Measurements from ENCODE around the gene SETMAR.

Gene SETMAR

GRCh38 chr3:4356546-4357410, 53.6 kb downstream of the SETMAR start:
- Histone ChIP-seq H3K9me3 (ENCODE audit: insufficient read depth, low read depth, low read length) (no peaks in the 10 kb centered on the region), H3K36me3 (ENCODE audit: control insufficient read depth in 1 of 2, insufficient read depth in 2 of 2, low read length in 2 of 2) (peaks cover 0 to 2% of the 10 kb centered on the region in 2 experiments), H3K27me3 (ENCODE audit: insufficient read depth, low read length) (no peaks in the 10 kb centered on the region), H4K8ac (ENCODE audit: low read depth, low read length) (no peak overlapping the region), H4K12ac (ENCODE audit: low read depth, low read length) (no peak overlapping the region), H2AFZ (ENCODE audit: insufficient read depth, low read length, poor library complexity) (no peak overlapping the region), H3K4me3 (ENCODE audit: low read depth, low read length) (no peak overlapping the region), H3K27ac (ENCODE audit: low read depth, low read length) (no peak overlapping the region), H3K18ac (ENCODE audit: low read length) (no peak overlapping the region), H2BK12ac (ENCODE audit: low read length) (no peak overlapping the region), H3K23ac (ENCODE audit: low read length) (no peak overlapping the region), H2AK5ac (ENCODE audit: low read length) (no peak overlapping the region), H3K4me2 (ENCODE audit: low read length) (no peak overlapping the region), H4K91ac (ENCODE audit: low read depth, low read length) (no peak overlapping the region), H3K4me1 (ENCODE audit: control insufficient read depth in 1 of 2, insufficient read depth in 2 of 2, low read length in 2 of 2) (no peaks in the 10 kb centered on the region), H3K14ac (ENCODE audit: low read length) (no peak overlapping the region), H3K79me1 (ENCODE audit: low read length) (no peaks in the 10 kb centered on the region), H2BK5ac (ENCODE audit: low read depth, low read length, poor library complexity) (no peak overlapping the region), H3K9ac (ENCODE audit: low read length) (no peak overlapping the region), H3K4ac (ENCODE audit: low read depth, low read length) (no peak overlapping the region), H3K79me2 (ENCODE audit: control insufficient read depth, insufficient read depth, low read length, poor library complexity) (no peaks in the 10 kb centered on the region), H2BK120ac (ENCODE audit: insufficient read depth, low read length, poor library complexity) (no peak overlapping the region)
- DNase-seq, result no peak
- WGBS (ENCODE audit: extremely low coverage, insufficient coverage, insufficient read length), result no CpG with 5 or more reads among the region's 10 CpGs

- Histone ChIP-seq H2BK120ac (ENCODE audit: insufficient read depth, low read length, poor library complexity) (no peak overlapping the region), H3K9ac (ENCODE audit: low read length) (no peak overlapping the region), H3K9me3 (ENCODE audit: insufficient read depth, low read depth, low read length) (no peaks in the 10 kb centered on the region), H3K79me1 (ENCODE audit: low read length) (no peaks in the 10 kb centered on the region), H4K12ac (ENCODE audit: low read depth, low read length) (no peak overlapping the region), H2AFZ (ENCODE audit: insufficient read depth, low read length, poor library complexity) (no peak overlapping the region), H4K91ac (ENCODE audit: low read depth, low read length) (no peak overlapping the region), H3K4me3 (ENCODE audit: low read depth, low read length) (no peak overlapping the region), H3K27me3 (ENCODE audit: insufficient read depth, low read length) (no peaks in the 10 kb centered on the region), H3K79me2 (ENCODE audit: control insufficient read depth, insufficient read depth, low read length, poor library complexity) (no peaks in the 10 kb centered on the region), H3K18ac (ENCODE audit: low read length) (no peak overlapping the region), H3K36me3 (ENCODE audit: control insufficient read depth in 1 of 2, insufficient read depth in 2 of 2, low read length in 2 of 2) (peaks cover 0 to 2% of the 10 kb centered on the region in 2 experiments), H2AK5ac (ENCODE audit: low read length) (no peak overlapping the region), H3K14ac (ENCODE audit: low read length) (no peak overlapping the region), H3K4ac (ENCODE audit: low read depth, low read length) (no peak overlapping the region), H3K23ac (ENCODE audit: low read length) (no peak overlapping the region), H4K8ac (ENCODE audit: low read depth, low read length) (no peak overlapping the region), H3K27ac (ENCODE audit: low read depth, low read length) (no peak overlapping the region), H2BK12ac (ENCODE audit: low read length) (no peak overlapping the region), H3K4me1 (ENCODE audit: control insufficient read depth in 1 of 2, insufficient read depth in 2 of 2, low read length in 2 of 2) (no peaks in the 10 kb centered on the region), H3K4me2 (ENCODE audit: low read length) (no peak overlapping the region), H2BK5ac (ENCODE audit: low read depth, low read length, poor library complexity) (no peak overlapping the region)
- no CpG with 5 or more reads among the region's 4 CpGs for WGBS (ENCODE audit: extremely low coverage, insufficient coverage, insufficient read length)
- no peak for DNase-seq
Observed at GRCh38 chr3:4358273-4358672, 55.1 kb downstream of the SETMAR start.

DNA sequence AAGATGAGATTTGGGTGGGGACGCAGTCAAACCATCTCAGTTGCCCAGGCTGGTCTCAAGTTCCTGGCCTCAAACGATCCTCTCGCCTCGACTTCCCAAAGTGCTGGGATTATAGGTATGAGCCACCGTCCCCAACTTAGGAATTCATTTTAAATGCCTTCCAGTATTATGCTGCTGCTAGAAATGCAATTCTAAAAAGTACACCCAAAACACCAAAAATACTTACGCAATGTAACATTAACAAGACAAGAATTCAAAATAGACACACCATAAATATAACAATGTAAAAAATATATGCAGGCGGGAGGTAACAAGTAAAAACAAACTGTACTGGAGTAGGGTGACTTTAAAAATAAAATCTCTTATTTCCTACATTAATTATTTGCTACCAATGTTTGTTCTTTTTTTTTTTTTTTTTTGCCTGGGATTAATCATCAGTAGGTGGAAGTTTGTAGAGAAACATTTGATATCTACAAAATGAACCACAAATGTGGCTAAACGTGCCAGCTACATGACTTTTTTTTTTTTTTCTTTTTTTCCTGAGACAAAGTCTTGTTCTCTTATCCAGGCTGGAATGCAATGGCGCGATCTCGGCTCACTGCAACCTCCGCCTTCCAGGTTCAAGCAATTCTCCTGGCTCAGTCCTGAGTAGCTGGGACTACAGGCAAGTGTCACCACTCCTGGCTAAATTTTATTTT, 56.8 kb downstream of the SETMAR start:
- no peak overlapping the region for H3K14ac ChIP-seq (ENCODE audit: low read length)
- no peaks in the 10 kb centered on the region for H3K27me3 ChIP-seq (ENCODE audit: insufficient read depth, low read length)
- H3K9ac ChIP-seq (ENCODE audit: low read length), result no peak overlapping the region
- no peak overlapping the region for H3K18ac ChIP-seq (ENCODE audit: low read length)
- H3K27ac ChIP-seq (ENCODE audit: low read depth, low read length), result no peak overlapping the region
- no peak overlapping the region for H4K12ac ChIP-seq (ENCODE audit: low read depth, low read length)
- no peak overlapping the region for H2BK5ac ChIP-seq (ENCODE audit: low read depth, low read length, poor library complexity)
- no peak overlapping the region for H4K8ac ChIP-seq (ENCODE audit: low read depth, low read length)
- no peaks in the 10 kb centered on the region for H3K9me3 ChIP-seq (ENCODE audit: insufficient read depth, low read depth, low read length)
- H2AK5ac ChIP-seq (ENCODE audit: low read length), result no peak overlapping the region
- H3K4me2 ChIP-seq (ENCODE audit: low read length), result no peak overlapping the region
- peaks cover 0 to 2% of the 10 kb centered on the region in 2 experiments for H3K36me3 ChIP-seq (ENCODE audit: control insufficient read depth in 1 of 2, insufficient read depth in 2 of 2, low read length in 2 of 2)
- no peak overlapping the region for H2BK12ac ChIP-seq (ENCODE audit: low read length)
- H4K91ac ChIP-seq (ENCODE audit: low read depth, low read length), result no peak overlapping the region
- no peak overlapping the region for H2AFZ ChIP-seq (ENCODE audit: insufficient read depth, low read length, poor library complexity)
- H3K4me1 ChIP-seq (ENCODE audit: control insufficient read depth in 1 of 2, insufficient read depth in 2 of 2, low read length in 2 of 2), result no peaks in the 10 kb centered on the region
- no peak for DNase-seq
- no peak overlapping the region for H3K23ac ChIP-seq (ENCODE audit: low read length)
- H3K79me2 ChIP-seq (ENCODE audit: control insufficient read depth, insufficient read depth, low read length, poor library complexity), result no peaks in the 10 kb centered on the region
- H3K4ac ChIP-seq (ENCODE audit: low read depth, low read length), result no peak overlapping the region
- no CpG with 5 or more reads among the region's 12 CpGs for WGBS (ENCODE audit: extremely low coverage, insufficient coverage, insufficient read length)
- H3K4me3 ChIP-seq (ENCODE audit: low read depth, low read length), result no peak overlapping the region
- H2BK120ac ChIP-seq (ENCODE audit: insufficient read depth, low read length, poor library complexity), result no peak overlapping the region
- H3K79me1 ChIP-seq (ENCODE audit: low read length), result no peaks in the 10 kb centered on the region

GRCh38 chr3:4360817-4361216, 57.6 kb downstream of the SETMAR start:
- no peak overlapping the region for H3K27ac ChIP-seq (ENCODE audit: low read depth, low read length)
- no peak overlapping the region for H4K91ac ChIP-seq (ENCODE audit: low read depth, low read length)
- H2AFZ ChIP-seq (ENCODE audit: insufficient read depth, low read length, poor library complexity), result no peak overlapping the region
- H3K27me3 ChIP-seq (ENCODE audit: insufficient read depth, low read length), result no peaks in the 10 kb centered on the region
- no CpG with 5 or more reads among the region's 6 CpGs for WGBS (ENCODE audit: extremely low coverage, insufficient coverage, insufficient read length)
- no peaks in the 10 kb centered on the region for H3K79me2 ChIP-seq (ENCODE audit: control insufficient read depth, insufficient read depth, low read length, poor library complexity)
- H2AK5ac ChIP-seq (ENCODE audit: low read length), result no peak overlapping the region
- no peak overlapping the region for H3K23ac ChIP-seq (ENCODE audit: low read length)
- H3K9ac ChIP-seq (ENCODE audit: low read length), result no peak overlapping the region
- no peak overlapping the region for H2BK12ac ChIP-seq (ENCODE audit: low read length)
- H3K18ac ChIP-seq (ENCODE audit: low read length), result no peak overlapping the region
- no peak overlapping the region for H4K8ac ChIP-seq (ENCODE audit: low read depth, low read length)
- no peaks in the 10 kb centered on the region for H3K9me3 ChIP-seq (ENCODE audit: insufficient read depth, low read depth, low read length)
- no peaks in the 10 kb centered on the region for H3K4me1 ChIP-seq (ENCODE audit: control insufficient read depth in 1 of 2, insufficient read depth in 2 of 2, low read length in 2 of 2)
- H2BK120ac ChIP-seq (ENCODE audit: insufficient read depth, low read length, poor library complexity), result no peak overlapping the region
- no peak overlapping the region for H3K4ac ChIP-seq (ENCODE audit: low read depth, low read length)
- H3K79me1 ChIP-seq (ENCODE audit: low read length), result no peaks in the 10 kb centered on the region
- no peak overlapping the region for H3K14ac ChIP-seq (ENCODE audit: low read length)
- H3K4me2 ChIP-seq (ENCODE audit: low read length), result no peak overlapping the region
- H4K12ac ChIP-seq (ENCODE audit: low read depth, low read length), result no peak overlapping the region
- no peak for DNase-seq
- peaks cover 0 to 2% of the 10 kb centered on the region in 2 experiments for H3K36me3 ChIP-seq (ENCODE audit: control insufficient read depth in 1 of 2, insufficient read depth in 2 of 2, low read length in 2 of 2)
- H3K4me3 ChIP-seq (ENCODE audit: low read depth, low read length), result no peak overlapping the region
- no peak overlapping the region for H2BK5ac ChIP-seq (ENCODE audit: low read depth, low read length, poor library complexity)

Measured in trophoblast cell (in vitro differentiated cells and primary cell).